Caki2 (cell line): ENCODE data around the gene SH3BP1. TPM values are rescaled to one million over a fixed set of nuclear protein-coding genes. Genes with fewer than 3 reads are reported as not detected.
"Not testable (repeated sequence)": the region's sequence is repeated elsewhere in the genome, so short reads cannot be mapped to it uniquely, and the experiment has no call there.

Experiments used
- DNase-seq: peaks from one replicate; pipeline ENCODE4 v3.0.0-alpha.2; 2015; ENCODE audit warnings: low read depth
- in situ Hi-C: cut with HindIII; loops from 2 replicates; pipeline ENCODE4 v1.10.0; 2016; ENCODE audit warnings: low sequenced_read_pairs, low pct_unique_long_range_greater_than_20kb, mixed read lengths
- total RNA-seq: library from RNA; depleted of rRNA; stranded (reverse); fragments of >200 nt; shearing (Covaris generic); gene quantifications from 2 replicates; pipeline ENCODE4 v1.2.3, GENCODE V29; 2014; ENCODE audit warnings: low replicate concordance

Gene SH3BP1
- total RNA-seq, 1 experiment from 2014 or later: 3.2 TPM

DNA sequence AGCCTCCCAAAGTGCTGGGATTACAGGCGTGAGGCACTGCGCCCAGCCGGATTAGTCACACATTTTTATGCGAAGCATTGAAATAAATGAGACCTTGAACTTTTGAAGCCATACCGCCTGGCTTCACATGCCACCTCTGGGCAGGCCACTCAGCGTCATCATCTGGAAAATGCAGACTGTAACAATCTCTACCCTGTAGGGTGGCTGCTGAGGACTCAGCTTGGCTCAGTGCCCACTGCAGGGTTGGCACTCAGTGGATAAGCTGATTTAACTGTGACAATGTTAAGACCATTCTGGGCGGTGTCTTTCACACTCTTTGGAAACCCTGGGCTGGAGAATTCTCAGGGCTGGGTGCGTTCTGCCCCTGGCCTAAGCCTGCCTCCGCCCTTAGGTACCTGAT lies 8.5 kb downstream of the SH3BP1 start:
- in situ Hi-C loops: no loop called here
- DNase-seq: peak; percentile 94

DNA sequence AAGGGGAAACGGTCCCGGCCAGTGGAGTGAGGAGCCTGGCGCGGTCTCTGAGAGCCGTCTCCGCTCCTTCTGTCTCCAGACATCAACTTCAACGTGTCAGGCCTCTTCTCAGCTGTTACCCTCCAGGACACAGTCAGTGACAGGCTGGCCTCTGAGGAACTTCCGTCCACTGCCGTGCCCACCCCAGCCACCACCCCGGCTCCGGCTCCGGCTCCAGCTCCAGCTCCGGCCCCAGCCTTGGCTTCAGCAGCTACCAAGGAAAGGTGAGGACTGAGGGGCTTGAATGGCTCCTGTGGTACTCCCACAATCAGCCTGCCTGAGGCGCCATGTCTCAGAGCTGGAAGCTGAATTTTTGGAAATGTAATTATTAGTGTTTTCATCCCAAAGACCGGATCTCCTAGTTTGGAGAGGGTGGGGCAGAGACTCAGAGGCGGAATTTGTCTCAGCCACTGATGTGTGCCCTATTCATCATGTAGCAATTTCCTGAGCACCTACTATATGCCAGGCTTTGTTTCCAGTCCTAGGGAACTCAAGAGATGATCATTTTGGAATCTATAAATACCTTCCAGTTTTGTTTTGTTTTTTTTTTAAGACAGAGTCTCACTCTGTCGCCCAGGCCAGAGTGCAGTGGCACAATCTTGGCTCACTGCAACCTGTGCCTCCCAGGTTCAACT lies 11.1 kb downstream of the SH3BP1 start:
- no peak for DNase-seq
- in situ Hi-C loops: no loop called here

DNA sequence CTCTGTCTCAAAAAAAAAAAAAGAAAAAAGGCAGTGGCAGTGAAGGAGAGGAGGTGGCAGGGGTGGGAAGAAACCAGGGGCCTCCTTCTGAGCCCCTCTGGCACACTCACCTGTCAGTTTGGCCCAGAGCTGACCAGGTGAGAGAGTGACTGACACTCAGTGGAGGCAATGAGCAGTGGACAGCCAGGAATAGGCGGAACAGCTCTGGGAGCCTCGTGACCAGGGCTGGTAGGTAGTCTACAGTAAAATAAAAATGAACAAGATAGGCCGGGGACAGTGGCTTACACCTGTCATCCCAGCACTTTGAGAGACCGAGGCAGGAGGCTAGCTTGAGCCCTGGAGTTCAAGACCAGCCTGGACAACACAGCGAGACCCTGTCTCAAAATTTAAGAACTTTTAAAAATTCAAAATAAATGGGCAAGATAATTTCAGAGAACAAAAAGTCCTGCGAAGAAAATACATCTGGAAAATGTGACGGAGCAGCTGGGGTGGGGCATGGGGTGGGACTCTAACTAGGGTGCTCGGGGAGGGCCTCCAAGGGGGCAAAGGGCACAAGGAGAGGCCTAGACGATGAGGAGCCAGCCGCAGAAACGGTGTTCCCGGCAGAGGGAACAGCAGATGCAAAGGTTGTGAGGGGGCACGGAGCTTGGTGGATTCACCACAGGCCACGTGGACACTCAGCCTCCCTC lies 15.2 kb downstream of the SH3BP1 start:
- in situ Hi-C loops: no loop called here
- DNase-seq: no peak

DNA sequence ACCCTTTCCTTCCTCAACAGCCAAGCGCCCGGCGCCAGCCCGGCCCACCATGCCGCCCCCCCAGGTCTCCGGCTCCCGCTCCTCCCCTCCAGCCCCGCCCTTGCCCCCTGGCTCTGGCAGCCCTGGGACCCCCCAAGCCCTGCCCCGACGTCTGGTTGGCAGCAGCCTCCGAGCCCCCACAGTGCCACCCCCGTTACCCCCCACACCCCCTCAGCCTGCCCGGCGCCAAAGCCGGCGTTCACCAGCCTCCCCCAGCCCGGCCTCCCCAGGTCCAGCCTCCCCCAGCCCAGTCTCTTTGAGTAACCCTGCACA lies 15.7 kb downstream of the SH3BP1 start:
- no peak for DNase-seq
- in situ Hi-C loops: no loop called here

DNA sequence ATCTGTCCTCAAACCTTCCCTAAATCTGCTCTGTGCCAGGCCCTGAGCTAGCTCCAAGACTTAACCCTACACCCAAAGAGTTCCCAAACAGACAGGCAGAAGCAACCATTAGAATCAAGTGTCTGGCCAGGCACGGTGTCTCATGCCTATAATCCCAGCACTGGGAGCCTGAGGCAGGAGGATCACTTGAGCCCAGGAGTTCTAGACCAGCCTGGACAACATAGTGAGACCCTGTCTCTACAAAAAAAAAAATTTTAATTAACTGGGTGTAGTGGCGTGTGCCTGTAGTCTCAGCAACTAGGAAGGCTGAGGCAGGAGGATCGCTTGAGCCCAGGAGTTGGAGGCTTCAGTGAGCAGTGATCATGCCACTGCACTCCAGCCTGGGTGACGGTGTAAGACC lies 17.1 kb downstream of the SH3BP1 start:
- in situ Hi-C loops, DNase-seq: not testable (repeated sequence)

DNA sequence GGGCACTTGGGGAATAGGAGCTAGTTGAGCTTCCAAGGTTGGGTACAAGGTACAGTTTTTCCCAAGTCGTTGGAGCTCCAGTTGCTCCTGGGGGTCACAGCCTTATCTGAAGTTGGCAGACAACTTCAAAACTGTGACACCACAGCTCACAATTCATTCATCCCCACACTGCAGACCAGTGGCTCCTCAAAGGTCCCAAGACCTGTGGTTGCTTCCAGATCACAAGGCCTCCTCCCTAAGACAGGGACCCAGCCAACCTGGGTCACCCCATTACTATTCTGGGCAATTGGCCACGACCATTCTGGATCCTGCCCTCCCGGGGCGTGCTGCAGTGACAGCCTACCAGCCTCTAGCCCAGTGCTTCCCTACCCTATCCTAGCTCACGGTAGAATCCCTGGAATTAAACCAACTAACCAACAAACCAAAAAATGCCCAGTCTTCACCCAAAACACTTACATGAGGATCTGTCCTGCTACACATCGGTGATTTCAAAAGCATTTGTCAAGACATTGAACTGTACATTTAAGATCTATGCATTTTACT lies 18.2 kb downstream of the SH3BP1 start:
- DNase-seq: peak; percentile 54

DNA sequence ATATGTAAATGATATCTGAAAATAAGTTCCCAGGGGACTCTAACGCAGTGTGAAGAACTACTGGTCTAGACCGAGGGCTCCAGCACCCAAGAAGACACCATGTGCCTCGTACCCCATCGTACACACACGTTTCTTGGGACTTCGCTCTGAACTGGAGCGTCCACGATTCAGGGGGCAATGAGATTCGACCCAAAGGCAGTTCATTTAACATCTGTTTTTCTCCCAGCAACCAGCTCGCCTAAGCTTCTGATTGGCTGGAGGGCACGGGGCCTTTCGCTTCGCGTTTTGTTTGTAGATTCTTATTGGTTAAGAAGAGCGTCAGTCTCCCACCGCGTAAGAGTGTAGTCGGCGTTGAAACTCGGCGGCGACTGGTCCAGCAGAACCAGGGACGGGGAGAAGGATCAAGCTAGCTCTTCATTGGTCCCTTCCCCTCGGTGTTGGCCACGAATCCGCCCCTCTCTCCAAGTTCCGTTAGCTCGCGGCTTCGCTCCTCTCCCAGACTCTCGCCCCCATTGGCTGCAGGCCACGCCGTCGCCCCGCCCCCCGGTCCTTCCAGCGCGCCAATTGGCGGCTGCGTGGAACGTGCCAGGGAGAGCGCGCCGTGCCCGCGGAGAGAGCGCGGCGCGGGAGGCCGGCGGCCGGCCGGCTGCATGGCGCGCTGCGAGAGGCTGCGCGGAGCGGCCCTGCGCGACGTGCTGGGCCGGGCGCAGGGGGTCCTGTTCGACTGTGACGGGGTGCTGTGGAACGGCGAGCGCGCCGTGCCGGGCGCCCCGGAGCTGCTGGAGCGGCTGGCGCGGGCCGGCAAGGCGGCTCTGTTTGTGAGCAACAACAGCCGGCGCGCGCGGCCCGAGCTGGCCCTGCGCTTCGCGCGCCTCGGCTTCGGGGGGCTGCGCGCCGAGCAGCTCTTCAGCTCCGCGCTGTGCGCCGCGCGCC lies 18.9 kb downstream of the SH3BP1 start, which contains the start of gene PDXP:
PDXP (plus strand) TSS at position 591 of the 933 bp plus-strand sequence; CDS start at position 651, 60 bp downstream.
- in situ Hi-C loops: no loop called here
- DNase-seq: peak; percentile 100

More for the DNA sequence above, 18.2 kb downstream of the SH3BP1 start:
- in situ Hi-C loops: no loop called here

DNA sequence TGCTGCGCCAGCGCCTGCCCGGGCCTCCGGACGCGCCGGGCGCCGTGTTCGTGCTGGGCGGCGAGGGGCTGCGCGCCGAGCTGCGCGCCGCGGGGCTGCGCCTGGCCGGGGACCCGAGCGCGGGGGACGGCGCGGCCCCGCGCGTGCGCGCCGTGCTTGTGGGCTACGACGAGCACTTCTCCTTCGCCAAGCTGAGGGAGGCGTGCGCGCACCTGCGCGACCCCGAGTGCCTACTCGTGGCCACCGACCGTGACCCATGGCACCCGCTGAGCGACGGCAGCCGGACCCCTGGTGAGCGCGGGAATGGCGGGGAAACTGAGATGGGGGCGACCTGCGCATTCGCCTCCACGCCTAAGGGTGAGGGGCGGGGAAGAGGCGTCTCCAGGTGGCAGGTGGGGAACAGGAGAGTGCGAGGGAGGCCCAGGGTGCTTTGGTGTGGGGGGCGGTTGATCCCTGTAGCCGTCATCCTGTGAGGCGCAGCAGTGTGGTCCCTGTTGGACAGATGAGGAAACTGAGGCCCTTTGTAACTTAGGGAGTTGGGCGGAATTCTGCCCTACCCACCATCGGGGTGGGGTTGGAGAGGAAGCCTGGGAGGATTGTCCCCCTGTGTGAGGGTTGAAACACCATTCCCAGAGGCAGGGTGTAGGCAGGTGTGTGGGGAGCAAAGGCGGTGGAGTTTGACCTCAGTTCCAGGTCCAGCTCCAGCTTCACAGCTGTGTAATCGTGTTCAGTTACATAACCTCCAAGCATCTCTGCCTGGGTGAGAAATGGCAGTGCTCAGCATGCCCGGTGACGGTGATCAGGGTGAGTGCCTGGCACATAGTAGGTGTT lies 19.8 kb downstream of the SH3BP1 start:
- DNase-seq: no peak
- in situ Hi-C loops: no loop called here

DNA sequence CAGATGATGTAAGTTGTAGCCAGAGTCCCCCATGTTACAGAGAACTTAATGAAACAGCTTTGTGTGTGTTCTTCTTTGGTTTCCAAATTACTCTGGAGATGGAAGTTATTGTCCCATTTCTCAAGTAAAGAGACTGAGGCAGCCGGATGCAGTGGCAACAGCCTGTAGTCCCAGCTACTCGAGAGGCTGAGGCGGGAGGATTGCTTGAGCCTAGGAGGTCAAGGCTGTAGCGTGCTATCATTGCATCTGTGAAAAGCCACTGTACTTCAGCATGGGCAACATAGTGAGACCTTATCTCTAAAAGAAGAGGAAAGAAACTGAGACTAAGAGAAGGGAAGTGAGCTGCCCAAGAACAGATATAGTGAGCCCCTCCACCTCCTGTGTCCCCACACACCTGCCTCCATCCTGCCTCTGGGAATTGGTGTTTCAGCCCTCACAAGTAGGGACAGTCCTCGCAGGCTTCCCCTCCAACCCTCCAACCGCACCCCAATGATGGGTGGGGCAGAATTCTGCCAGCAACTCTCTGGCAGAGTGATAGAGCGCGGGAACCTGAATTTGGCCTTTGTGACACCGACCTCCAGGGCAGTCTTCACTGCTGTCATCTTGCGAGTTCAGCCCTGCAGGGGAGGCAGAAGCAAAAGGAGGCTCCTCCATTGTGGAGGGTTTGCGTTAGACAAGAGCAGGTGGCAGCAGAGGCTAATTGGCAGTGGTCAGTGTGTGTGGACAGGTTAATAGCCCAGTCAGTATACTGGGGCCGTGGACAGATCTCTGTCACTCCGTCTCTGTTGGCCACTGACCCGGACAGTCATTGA lies 20.6 kb downstream of the SH3BP1 start:
- no peak for DNase-seq
- in situ Hi-C loops: no loop called here

DNA sequence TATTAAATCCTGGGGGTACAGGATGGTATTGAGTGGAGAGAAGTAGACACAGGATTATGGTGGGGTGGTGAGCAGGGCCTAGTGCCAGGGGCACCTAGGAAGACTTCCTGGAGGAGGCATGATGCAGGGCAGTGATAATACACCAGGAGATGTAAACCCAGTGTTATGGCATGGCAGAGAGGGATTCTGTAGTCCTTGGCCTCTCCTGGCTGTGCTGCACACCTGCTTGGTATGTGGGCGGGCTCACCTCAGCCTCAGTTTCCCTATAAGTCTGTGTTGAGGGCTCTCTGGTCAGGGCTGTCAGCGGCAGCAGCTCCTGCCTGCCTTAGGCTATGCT lies 21.2 kb downstream of the SH3BP1 start:
- in situ Hi-C loops: no loop called here
- no peak for DNase-seq

DNA sequence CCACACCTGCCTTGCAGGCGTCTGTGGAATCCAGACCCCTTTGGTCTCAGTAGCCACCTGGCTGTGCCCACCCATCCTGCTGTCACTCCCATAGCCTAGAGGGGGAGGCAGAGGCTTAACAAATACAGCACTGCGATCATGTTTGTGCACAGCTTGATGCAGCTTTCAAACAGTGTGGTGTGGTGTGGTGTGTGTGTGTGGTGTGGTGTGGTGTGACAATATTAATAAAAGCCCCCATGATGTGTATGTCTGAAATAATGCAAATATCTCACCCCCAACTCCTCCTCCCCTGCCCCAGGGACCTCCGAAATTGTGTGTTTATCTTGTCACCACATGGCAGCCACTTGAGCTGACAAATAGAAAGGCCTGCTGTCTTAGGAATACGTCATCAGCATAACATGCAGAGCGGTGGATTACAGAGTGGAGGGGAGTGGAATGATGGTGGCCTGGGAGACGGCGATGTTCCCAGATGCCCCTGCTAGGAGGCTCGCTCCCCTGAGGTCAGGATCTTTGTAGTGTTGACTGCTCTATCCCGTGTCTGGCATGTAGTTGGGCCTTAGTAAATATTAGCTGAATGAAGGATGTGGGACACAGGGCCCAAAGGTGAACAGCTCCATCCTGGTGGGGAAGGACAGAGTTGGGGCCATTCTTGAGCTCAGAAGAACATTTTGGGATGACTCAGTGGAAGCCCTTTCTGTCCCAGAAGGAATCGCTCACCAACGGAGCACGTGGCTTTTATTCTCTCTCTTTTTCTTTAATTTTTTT lies 21.9 kb downstream of the SH3BP1 start:
- peak; percentile 71 for DNase-seq

DNA sequence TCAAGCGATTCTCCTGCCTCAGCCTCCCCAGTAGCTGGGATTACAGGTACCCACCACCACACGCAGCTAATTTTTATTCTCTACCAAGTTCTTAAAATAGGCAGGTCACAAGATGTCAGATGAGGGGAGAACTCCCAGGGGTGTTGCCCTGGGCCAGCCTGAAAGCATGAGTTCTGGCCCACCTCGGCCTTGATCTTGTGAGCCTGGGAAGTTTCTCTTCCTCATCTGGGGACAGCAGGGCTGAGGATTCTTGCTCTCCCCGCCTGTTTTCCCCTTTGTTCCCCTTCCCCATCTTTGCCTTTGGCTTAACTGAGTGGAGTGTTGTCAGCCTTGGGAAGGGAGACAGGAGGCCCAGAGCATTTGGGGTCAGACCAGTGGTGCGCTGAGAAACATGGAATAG lies 22.6 kb downstream of the SH3BP1 start:
- in situ Hi-C loops: no loop called here
- no peak for DNase-seq

More for the DNA sequence above, 21.9 kb downstream of the SH3BP1 start:
- in situ Hi-C loops: no loop called here

DNA sequence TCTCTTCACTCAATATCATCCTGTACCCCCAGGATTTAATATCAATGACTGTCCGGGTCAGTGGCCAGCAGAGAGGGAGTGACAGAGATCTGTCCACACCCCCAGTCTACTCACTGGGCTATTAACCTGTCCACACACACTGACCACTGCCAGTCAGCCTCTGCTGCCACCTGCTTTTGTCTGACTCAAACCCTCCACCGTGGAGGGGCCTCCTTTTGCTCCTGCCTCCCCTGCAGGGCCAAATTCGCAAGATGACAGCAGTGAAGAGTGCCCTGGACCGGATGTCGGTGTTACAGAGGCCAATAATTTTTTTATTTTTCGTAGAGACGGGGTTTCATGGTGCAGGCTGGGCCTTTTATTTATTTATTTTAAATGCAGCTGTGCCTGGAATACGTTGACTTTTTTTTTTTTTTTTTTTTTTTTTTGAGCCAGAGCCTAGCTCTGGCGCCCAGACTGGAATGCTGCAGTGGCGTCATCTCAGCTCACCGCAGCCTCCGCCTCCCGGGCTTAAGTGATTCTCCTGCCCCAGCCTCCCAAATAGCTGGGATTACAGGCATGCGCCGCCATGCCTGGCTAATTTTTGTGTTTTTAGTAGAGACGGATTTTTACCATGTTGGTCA lies 24.2 kb downstream of the SH3BP1 start:
- DNase-seq: no peak

DNA sequence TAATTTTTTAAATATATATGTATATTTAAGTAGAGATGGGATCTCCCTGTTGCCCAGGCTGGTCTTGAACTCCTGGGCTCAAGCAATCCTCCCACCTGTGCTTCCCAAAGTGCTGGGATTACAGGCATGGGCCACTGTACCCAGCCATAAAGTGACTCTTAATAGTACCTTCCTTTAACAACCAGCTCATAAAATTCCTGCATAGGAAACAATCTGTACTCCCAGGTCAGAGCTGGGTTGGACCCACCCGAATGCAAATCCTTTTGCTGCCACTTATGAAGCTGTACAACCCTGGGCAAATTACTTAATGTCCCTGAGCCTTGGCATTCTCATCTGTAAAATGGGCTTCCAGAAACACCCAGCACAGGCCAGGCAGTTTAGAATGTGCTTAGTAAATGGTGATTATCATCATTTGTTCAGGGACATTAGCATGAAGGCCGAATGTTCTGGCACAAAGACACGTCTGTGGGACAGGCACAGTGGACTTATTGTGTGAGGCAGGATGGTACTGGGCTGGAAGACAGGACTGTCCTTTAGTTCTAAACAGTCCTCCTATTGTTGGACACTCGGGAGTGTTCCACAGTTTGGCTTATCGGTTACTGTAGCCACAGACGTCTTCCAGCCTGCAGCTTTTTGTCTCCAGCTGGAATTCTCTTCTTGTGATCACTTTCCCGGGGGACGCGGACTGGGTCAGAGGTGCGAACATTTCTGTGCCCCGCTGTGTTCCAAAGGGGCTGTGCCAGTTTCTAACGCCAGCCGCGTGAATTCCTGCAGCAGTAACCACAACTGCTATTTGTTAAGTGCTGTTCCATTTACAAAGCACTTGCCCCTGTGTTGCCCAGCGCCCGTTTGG lies 25.0 kb downstream of the SH3BP1 start:
- DNase-seq: no peak
- in situ Hi-C loops: no loop called here

More for the DNA sequence above, 24.2 kb downstream of the SH3BP1 start:
- in situ Hi-C loops: no loop called here

DNA sequence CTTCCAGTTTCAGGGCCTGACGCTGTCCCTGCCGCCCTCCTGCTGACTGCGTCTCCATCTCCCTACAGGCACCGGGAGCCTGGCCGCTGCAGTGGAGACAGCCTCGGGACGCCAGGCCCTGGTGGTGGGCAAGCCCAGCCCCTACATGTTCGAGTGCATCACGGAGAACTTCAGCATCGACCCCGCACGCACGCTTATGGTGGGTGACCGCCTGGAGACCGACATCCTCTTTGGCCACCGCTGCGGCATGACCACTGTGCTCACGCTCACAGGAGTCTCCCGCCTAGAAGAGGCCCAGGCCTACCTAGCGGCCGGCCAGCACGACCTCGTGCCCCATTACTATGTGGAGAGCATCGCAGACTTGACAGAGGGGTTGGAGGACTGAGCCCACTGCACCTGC lies 26.0 kb downstream of the SH3BP1 start:
- DNase-seq: no peak
- in situ Hi-C loops: no loop called here
